SU-DHL-6 (cell line): Measurements from ENCODE around the gene SLCO1C1.

ENCODE experiments used
- H2AFZ ChIP-seq: fragments of 200-600 bp; sonication (generic); 2 replicates; pipeline ENCODE4 v1.6.1; 2014; ENCODE audit warnings: low read depth, mild to moderate bottlenecking, moderate library complexity, mixed read lengths, antibody characterized with exemption, low read length; ENCODE audit not compliant: severe bottlenecking
- H3F3A ChIP-seq: fragments of 200-600 bp; shearing (Covaris generic); 2 replicates; pipeline ENCODE4 v1.6.0; 2016; ENCODE audit warnings: antibody characterized with exemption, mild to moderate bottlenecking; ENCODE audit not compliant: insufficient read depth
- H3K27ac ChIP-seq: fragments of 200-600 bp; sonication (generic); 2 replicates; pipeline ENCODE4 v1.5.1; 2016; ENCODE audit warnings: low read depth, mild to moderate bottlenecking, low read length, moderate library complexity, mixed read lengths
- H3K27me3 ChIP-seq: fragments of 200-600 bp; sonication (generic), shearing (Covaris generic); 2 replicates; pipeline ENCODE4 v1.6.0; 2014; ENCODE audit warnings: mild to moderate bottlenecking, low read length
- H3K36me3 ChIP-seq: fragments of 200-600 bp; sonication (generic); 2 replicates; pipeline ENCODE4 v1.6.1; 2014; ENCODE audit warnings: mild to moderate bottlenecking, low read length, mixed read lengths
- H3K4me2 ChIP-seq: fragments of 300-600, 200-600 bp; shearing (Covaris generic), sonication (generic); 2 replicates; pipeline ENCODE4 v1.6.0; 2014; ENCODE audit warnings: low read length, low read depth, mild to moderate bottlenecking; ENCODE audit not compliant: poor library complexity, severe bottlenecking
- H3K4me3 ChIP-seq: fragments of 200-600 bp; sonication (generic); 2 replicates; pipeline ENCODE4 v1.5.1; 2014; ENCODE audit warnings: antibody characterized with exemption, low read length, mild to moderate bottlenecking, mixed read lengths; ENCODE audit not compliant: insufficient read depth, poor library complexity, severe bottlenecking
- H3K79me2 ChIP-seq: fragments of 200-600 bp; sonication (generic); 2 replicates; pipeline ENCODE4 v1.6.1; 2014; ENCODE audit warnings: mild to moderate bottlenecking, low read length, moderate library complexity; ENCODE audit not compliant: insufficient read depth
- H3K9ac ChIP-seq: fragments of 200-600 bp; sonication (generic); 2 replicates; pipeline ENCODE4 v1.7.0; 2014; ENCODE audit warnings: mild to moderate bottlenecking, low read length
- H3K9me2 ChIP-seq: fragments of 200-600 bp; sonication (generic); replicated peaks from 2 replicates; pipeline ENCODE4 v1.6.1; 2014; ENCODE audit warnings: low read length; ENCODE audit not compliant: insufficient read depth
- H3K9me3 ChIP-seq: fragments of 200-600 bp; sonication (generic); 2 replicates; pipeline ENCODE4 v1.6.1; 2014; ENCODE audit warnings: low read length, mixed read lengths; ENCODE audit not compliant: insufficient read depth
- H4K20me1 ChIP-seq: fragments of 200-600 bp; sonication (generic); 2 replicates; pipeline ENCODE4 v1.6.1; 2014; ENCODE audit warnings: low read depth, mild to moderate bottlenecking, antibody characterized with exemption, low read length, moderate library complexity, mixed read lengths
- CTCF ChIP-seq: fragments of 200-600 bp; sonication (generic); IDR thresholded peaks from one replicate; pipeline ENCODE4 v1.5.1; 2017; ENCODE audit warnings: antibody characterized with exemption, mild to moderate bottlenecking, low read length, moderate library complexity; ENCODE audit not compliant: insufficient read depth, poor library complexity, severe bottlenecking
- EZH2phosphoT487 ChIP-seq: fragments of 200-600 bp; sonication (generic), shearing (Covaris generic); conservative IDR thresholded peaks from 2 replicates; pipeline ENCODE4 v1.6.1; 2018; ENCODE audit warnings: mild to moderate bottlenecking, antibody characterized with exemption, low read length, moderate library complexity, mixed read lengths

The SLCO1C1 gene

GRCh38 chr12:20656600-20656999 is 38.5 kb upstream of the SLCO1C1 start:
- Histone ChIP-seq H3K9ac (no peak overlapping the region), H3K27me3 (no peaks in the 10 kb centered on the region), H4K20me1 (no peaks in the 10 kb centered on the region), H3K79me2 (no peaks in the 10 kb centered on the region), H3K36me3 (no peaks in the 10 kb centered on the region), H3K9me2 (no peaks in the 10 kb centered on the region), H3K9me3 (no peaks in the 10 kb centered on the region), H3F3A (no peaks in the 10 kb centered on the region), H3K27ac (no peak overlapping the region), H3K4me2 (no peak overlapping the region), H3K4me3 (no peak overlapping the region), H2AFZ (no peak overlapping the region)
- TF ChIP-seq EZH2phosphoT487 = no peak
- TF ChIP-seq CTCF = no peak

- Histone ChIP-seq H3F3A (no peaks in the 10 kb centered on the region), H3K9me3 (no peaks in the 10 kb centered on the region), H4K20me1 (no peaks in the 10 kb centered on the region), H3K9me2 (no peaks in the 10 kb centered on the region), H3K4me2 (no peak overlapping the region), H3K79me2 (no peaks in the 10 kb centered on the region), H3K27ac (no peak overlapping the region), H3K4me3 (no peak overlapping the region), H3K9ac (no peak overlapping the region), H3K36me3 (no peaks in the 10 kb centered on the region), H2AFZ (no peak overlapping the region), H3K27me3 (no peaks in the 10 kb centered on the region)
- TF ChIP-seq EZH2phosphoT487 = no peak
- no peak for TF ChIP-seq CTCF
Measured at GRCh38 chr12:20657496-20657895, 37.6 kb upstream of the SLCO1C1 start.

GRCh38 chr12:20681334-20681733 is 13.8 kb upstream of the SLCO1C1 start:
- no peaks in the 10 kb centered on the region for H3K9me3 ChIP-seq
- H3F3A ChIP-seq = no peaks in the 10 kb centered on the region
- no peak overlapping the region for H2AFZ ChIP-seq
- no peaks in the 10 kb centered on the region for H3K27me3 ChIP-seq
- H3K79me2 ChIP-seq = no peaks in the 10 kb centered on the region
- H3K9ac ChIP-seq = no peak overlapping the region
- TF ChIP-seq EZH2phosphoT487 (no peak), CTCF (no peak)
- H3K27ac ChIP-seq = no peak overlapping the region
- no peaks in the 10 kb centered on the region for H4K20me1 ChIP-seq
- H3K4me3 ChIP-seq = no peak overlapping the region
- H3K4me2 ChIP-seq = no peak overlapping the region
- H3K36me3 ChIP-seq = no peaks in the 10 kb centered on the region
- no peaks in the 10 kb centered on the region for H3K9me2 ChIP-seq
